ENCODE measurements around the gene PHEX.

The PHEX gene

DNA sequence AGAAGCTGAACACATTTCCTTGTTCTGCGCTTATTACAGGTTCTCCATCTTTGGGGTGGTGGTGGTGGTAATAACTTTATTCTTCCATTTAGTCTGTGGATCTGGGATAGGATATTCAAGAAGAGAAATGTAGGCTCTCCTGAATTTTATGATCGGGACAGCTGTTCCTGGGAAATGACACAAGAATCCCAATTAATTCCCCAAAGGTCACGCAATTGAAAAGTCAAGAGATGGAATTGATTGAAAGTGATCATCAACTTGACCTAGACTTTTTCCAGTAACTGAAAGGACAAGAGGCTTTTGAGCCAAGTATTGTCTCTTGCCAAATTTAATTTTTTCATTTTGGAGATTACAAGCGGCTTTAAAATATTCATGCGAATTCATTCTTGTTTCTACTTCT lies 141.8 kb downstream of the PHEX start:
- DNase-seq (ENCODE audit: low read depth), result no peak
- TF ChIP-seq, protein P1, sequence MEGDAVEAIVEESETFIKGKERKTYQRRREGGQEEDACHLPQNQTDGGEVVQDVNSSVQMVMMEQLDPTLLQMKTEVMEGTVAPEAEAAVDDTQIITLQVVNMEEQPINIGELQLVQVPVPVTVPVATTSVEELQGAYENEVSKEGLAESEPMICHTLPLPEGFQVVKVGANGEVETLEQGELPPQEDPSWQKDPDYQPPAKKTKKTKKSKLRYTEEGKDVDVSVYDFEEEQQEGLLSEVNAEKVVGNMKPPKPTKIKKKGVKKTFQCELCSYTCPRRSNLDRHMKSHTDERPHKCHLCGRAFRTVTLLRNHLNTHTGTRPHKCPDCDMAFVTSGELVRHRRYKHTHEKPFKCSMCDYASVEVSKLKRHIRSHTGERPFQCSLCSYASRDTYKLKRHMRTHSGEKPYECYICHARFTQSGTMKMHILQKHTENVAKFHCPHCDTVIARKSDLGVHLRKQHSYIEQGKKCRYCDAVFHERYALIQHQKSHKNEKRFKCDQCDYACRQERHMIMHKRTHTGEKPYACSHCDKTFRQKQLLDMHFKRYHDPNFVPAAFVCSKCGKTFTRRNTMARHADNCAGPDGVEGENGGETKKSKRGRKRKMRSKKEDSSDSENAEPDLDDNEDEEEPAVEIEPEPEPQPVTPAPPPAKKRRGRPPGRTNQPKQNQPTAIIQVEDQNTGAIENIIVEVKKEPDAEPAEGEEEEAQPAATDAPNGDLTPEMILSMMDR (IDR thresholded peaks at IDR 0.05; ENCODE audit: low read depth, low read length), result no peak
- TF ChIP-seq, protein P2, sequence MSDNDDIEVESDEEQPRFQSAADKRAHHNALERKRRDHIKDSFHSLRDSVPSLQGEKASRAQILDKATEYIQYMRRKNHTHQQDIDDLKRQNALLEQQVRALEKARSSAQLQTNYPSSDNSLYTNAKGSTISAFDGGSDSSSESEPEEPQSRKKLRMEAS (IDR thresholded peaks at IDR 0.05; ENCODE audit: low read depth, low read length), result no peak
- no peak for TF ChIP-seq MYC (IDR thresholded peaks at IDR 0.05; ENCODE audit: low read depth, low read length)
- no peak overlapping the region for H3K4me3 ChIP-seq (ENCODE audit: low read depth, low read length)

DNA sequence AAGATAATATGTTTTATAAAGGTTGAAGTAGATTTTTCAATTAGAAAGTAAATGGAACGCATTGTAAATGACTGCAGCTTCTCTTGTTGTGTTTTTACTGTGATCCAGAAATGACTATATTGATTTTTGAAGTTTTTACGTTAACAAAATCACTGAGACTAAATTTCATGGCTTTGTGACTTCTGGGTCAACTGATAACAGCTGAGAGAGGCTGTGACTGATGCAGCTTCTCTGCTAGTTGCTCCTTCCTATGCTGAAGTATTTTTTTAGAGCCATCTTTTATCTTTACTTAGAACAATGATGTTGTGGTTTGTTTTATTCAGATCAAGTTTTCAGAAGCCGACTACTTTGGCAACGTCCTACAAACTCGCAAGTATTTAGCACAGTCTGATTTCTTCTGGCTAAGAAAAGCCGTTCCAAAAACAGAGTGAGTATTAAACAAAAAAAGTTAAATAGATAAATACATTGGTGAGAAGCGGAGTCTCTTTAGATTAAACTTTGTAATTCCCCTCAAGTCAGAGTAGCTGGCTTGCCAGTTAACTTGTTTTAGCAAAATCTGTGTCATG lies 145.9 kb downstream of the PHEX start:
- no peak for DNase-seq (ENCODE audit: low read depth)
- TF ChIP-seq, protein P2 (IDR thresholded peaks at IDR 0.05; ENCODE audit: low read depth, low read length), result no peak
- TF ChIP-seq POLR2A (IDR thresholded peaks at IDR 0.05; ENCODE audit: extremely low read depth, insufficient read length) (no peak), MYC (IDR thresholded peaks at IDR 0.05; ENCODE audit: low read depth, low read length) (no peak)
- H3K4me3 ChIP-seq (ENCODE audit: low read depth, low read length), result no peak overlapping the region

DNA sequence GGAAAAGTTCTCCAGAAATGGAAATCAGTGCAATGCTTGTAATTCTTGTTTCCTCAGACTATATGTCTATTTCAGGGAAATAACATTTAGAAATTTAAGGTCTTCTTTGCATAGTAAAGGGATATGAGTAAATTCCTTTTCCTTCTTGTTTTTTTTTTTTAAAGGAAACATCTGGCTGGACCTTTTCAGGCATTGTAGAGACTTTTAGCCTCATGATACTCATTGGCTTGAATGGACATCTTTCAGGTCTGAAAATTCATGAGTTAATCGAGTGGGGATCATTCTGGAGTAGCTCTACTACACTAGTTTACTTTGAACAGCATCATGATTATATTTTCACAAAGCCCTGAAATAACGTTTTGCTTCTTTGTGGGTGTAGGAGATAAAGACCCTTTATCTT lies 152.0 kb downstream of the PHEX start:
- TF ChIP-seq, protein P1 (IDR thresholded peaks at IDR 0.05; ENCODE audit: low read depth, low read length), result no peak
- TF ChIP-seq MYC (IDR thresholded peaks at IDR 0.05; ENCODE audit: low read depth, low read length) (no peak), POLR2A (IDR thresholded peaks at IDR 0.05; ENCODE audit: extremely low read depth, insufficient read length) (no peak)
- TF ChIP-seq, protein P2 (IDR thresholded peaks at IDR 0.05; ENCODE audit: low read depth, low read length), result no peak

DNA sequence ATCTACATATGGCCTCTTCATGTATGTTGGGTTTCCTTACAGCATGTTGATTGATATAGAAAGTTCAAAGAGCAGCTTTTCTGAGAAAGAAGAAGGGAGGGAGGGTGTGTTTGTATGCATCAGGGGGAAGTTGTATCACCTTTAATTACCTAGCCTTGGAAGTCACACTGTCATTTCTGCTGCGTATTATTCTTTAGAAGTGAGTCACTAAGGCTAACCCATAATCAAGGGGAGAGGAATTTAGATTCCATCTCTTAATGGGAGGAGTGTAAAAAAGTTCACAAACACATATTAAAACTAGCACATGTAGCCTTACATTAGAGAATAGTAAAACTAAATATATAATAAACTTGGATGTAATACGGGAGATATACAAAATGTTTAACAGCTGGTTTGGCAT lies 154.0 kb downstream of the PHEX start:
- TF ChIP-seq, protein P1 (IDR thresholded peaks at IDR 0.05; ENCODE audit: low read depth, low read length), result no peak
- TF ChIP-seq MYC (IDR thresholded peaks at IDR 0.05; ENCODE audit: low read depth, low read length) (no peak), POLR2A (IDR thresholded peaks at IDR 0.05; ENCODE audit: extremely low read depth, insufficient read length) (no peak)
- TF ChIP-seq, protein P2 (IDR thresholded peaks at IDR 0.05; ENCODE audit: low read depth, low read length), result no peak
- DNase-seq (ENCODE audit: low read depth), result no peak
- H3K4me3 ChIP-seq (ENCODE audit: low read depth, low read length), result no peak overlapping the region

More for the DNA sequence above, 152.0 kb downstream of the PHEX start:
- DNase-seq (ENCODE audit: low read depth), result no peak
- H3K4me3 ChIP-seq (ENCODE audit: low read depth, low read length), result no peak overlapping the region

DNA sequence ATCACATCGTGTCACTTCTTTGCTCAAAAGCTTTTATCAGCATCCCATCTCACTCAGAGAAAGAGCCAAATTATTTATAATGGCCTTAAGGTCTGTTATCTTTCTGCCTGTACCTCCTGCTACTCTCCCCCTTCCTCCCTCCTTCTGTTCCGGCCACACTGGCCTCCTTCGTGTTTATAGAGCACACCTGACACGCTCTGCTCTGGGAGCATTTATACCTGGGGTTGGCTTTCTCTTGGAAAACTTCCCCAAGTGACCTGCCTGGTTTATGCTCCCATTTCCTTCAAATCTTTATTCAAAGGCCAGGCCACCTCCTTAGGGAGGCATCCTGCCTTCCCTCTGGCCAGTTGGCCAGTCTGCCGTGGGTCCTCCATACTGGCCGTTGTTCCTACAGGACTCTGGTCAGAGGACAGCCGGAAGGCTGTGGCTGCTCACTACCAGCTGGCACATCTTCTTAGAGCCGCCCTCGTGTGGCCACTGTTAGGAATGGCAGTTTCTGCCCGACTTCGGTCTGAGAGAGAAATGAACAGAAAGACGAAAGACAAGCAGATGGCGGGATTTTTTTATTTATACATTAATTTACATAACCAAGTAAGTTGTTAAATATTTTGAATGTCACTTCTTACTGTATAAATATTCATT lies 160.4 kb downstream of the PHEX start:
- peak; percentile 56 for DNase-seq (ENCODE audit: low read depth)

More for the DNA sequence above, 160.4 kb downstream of the PHEX start:
- no peak for TF ChIP-seq MYC (IDR thresholded peaks at IDR 0.05; ENCODE audit: low read depth, low read length)
- TF ChIP-seq, protein P1 (IDR thresholded peaks at IDR 0.05; ENCODE audit: low read depth, low read length), result peak; percentile 61
- H3K4me3 ChIP-seq (ENCODE audit: low read depth, low read length), result no peak overlapping the region

All from NB4 (cell line).